ENCODE data around the gene AMOTL1.

Gene AMOTL1

GRCh38 chr11:94826415-94826814 is 58.3 kb downstream of the AMOTL1 start:
- Histone ChIP-seq H2AFZ (ENCODE audit: low read depth, low read length) (no peak overlapping the region), H2AK5ac (ENCODE audit: low read length, severe bottlenecking) (no peak overlapping the region), H3K79me1 (replicated peaks; ENCODE audit: low read length, poor library complexity, severe bottlenecking) (peaks cover 38% of the 10 kb centered on the region), H3K14ac (ENCODE audit: low read length in 2 of 2) (no peak overlapping the region), H2BK120ac (ENCODE audit: low read depth, low read length) (no peak overlapping the region), H4K91ac (ENCODE audit: low read length) (no peak overlapping the region), H3K23ac (ENCODE audit: low read length in 2 of 2) (no peak overlapping the region), H3K9me3 (ENCODE audit: control insufficient read depth, low read length) (no peaks in the 10 kb centered on the region), H3K36me3 (ENCODE audit: control insufficient read depth in 1 of 2, insufficient read depth in 2 of 2, low read depth in 1 of 2, low read length in 2 of 2) (peaks cover 36 to 96% of the 10 kb centered on the region in 2 experiments), H3K27me3 (ENCODE audit: control insufficient read depth in 1 of 2, insufficient read depth in 1 of 2, low read length in 2 of 2) (no peaks in the 10 kb centered on the region), H2BK12ac (ENCODE audit: low read length in 2 of 2) (no peak overlapping the region), H3K4ac (ENCODE audit: low read depth in 1 of 2, low read length in 2 of 2) (no peak overlapping the region), H3K27ac (ENCODE audit: low read length, poor library complexity, severe bottlenecking) (no peak overlapping the region), H3K4me3 (ENCODE audit: insufficient read depth in 1 of 2, low read depth in 1 of 2, low read length in 2 of 2) (no peak overlapping the region), H3K18ac (ENCODE audit: low read depth in 1 of 2, low read length in 2 of 2) (no peak overlapping the region), H3K9ac (ENCODE audit: low read length) (no peak overlapping the region), H4K8ac (ENCODE audit: low read length) (no peak overlapping the region), H2BK5ac (ENCODE audit: low read depth, low read length, poor library complexity, severe bottlenecking) (no peak overlapping the region), H3K4me1 (ENCODE audit: control insufficient read depth, insufficient read depth, low read depth, low read length) (peaks cover 2% of the 10 kb centered on the region), H2BK15ac (ENCODE audit: low read depth, poor library complexity, severe bottlenecking) (no peak overlapping the region), H3K4me2 (ENCODE audit: low read length, poor library complexity, severe bottlenecking) (no peak overlapping the region)
- 90% methylated on average over 7 of the region's 7 CpGs for WGBS
- no peak for DNase-seq

GRCh38 chr11:94828088-94828487 is 59.9 kb downstream of the AMOTL1 start:
- Histone ChIP-seq H2BK120ac (ENCODE audit: low read depth, low read length) (no peak overlapping the region), H3K27ac (ENCODE audit: low read length, poor library complexity, severe bottlenecking) (no peak overlapping the region), H2BK12ac (ENCODE audit: low read length in 2 of 2) (no peak overlapping the region), H3K9ac (ENCODE audit: low read length) (no peak overlapping the region), H2AFZ (ENCODE audit: low read depth, low read length) (no peak overlapping the region), H2BK15ac (ENCODE audit: low read depth, poor library complexity, severe bottlenecking) (no peak overlapping the region), H4K8ac (ENCODE audit: low read length) (no peak overlapping the region), H3K79me1 (replicated peaks; ENCODE audit: low read length, poor library complexity, severe bottlenecking) (peaks cover 29% of the 10 kb centered on the region), H3K4ac (ENCODE audit: low read depth in 1 of 2, low read length in 2 of 2) (no peak overlapping the region), H3K23ac (ENCODE audit: low read length in 2 of 2) (no peak overlapping the region), H3K9me3 (ENCODE audit: control insufficient read depth, low read length) (no peaks in the 10 kb centered on the region), H2BK5ac (ENCODE audit: low read depth, low read length, poor library complexity, severe bottlenecking) (no peak overlapping the region), H3K14ac (ENCODE audit: low read length in 2 of 2) (no peak overlapping the region), H2AK5ac (ENCODE audit: low read length, severe bottlenecking) (no peak overlapping the region), H3K4me2 (ENCODE audit: low read length, poor library complexity, severe bottlenecking) (no peak overlapping the region), H3K18ac (ENCODE audit: low read depth in 1 of 2, low read length in 2 of 2) (no peak overlapping the region), H3K4me1 (ENCODE audit: control insufficient read depth, insufficient read depth, low read depth, low read length) (peaks cover 2% of the 10 kb centered on the region), H4K91ac (ENCODE audit: low read length) (no peak overlapping the region), H3K36me3 (ENCODE audit: control insufficient read depth in 1 of 2, insufficient read depth in 2 of 2, low read depth in 1 of 2, low read length in 2 of 2) (peaks cover 21 to 96% of the 10 kb centered on the region in 2 experiments), H3K27me3 (ENCODE audit: control insufficient read depth in 1 of 2, insufficient read depth in 1 of 2, low read length in 2 of 2) (no peaks in the 10 kb centered on the region), H3K4me3 (ENCODE audit: insufficient read depth in 1 of 2, low read depth in 1 of 2, low read length in 2 of 2) (no peak overlapping the region)
- no peak for DNase-seq

- H3K9ac ChIP-seq (ENCODE audit: low read length): no peak overlapping the region
- DNase-seq: no peak
Measured at GRCh38 chr11:94830722-94831510, 62.8 kb downstream of the AMOTL1 start.

GRCh38 chr11:94831529-94831928 is 63.4 kb downstream of the AMOTL1 start:
- H3K9ac ChIP-seq (ENCODE audit: low read length): no peak overlapping the region
- H4K8ac ChIP-seq (ENCODE audit: low read length): no peak overlapping the region
- no peak overlapping the region for H3K4me3 ChIP-seq (ENCODE audit: insufficient read depth in 1 of 2, low read depth in 1 of 2, low read length in 2 of 2)
- H3K4ac ChIP-seq (ENCODE audit: low read depth in 1 of 2, low read length in 2 of 2): no peak overlapping the region
- no peaks in the 10 kb centered on the region for H3K9me3 ChIP-seq (ENCODE audit: control insufficient read depth, low read length)
- no peak overlapping the region for H2BK15ac ChIP-seq (ENCODE audit: low read depth, poor library complexity, severe bottlenecking)
- no peak overlapping the region for H3K18ac ChIP-seq (ENCODE audit: low read depth in 1 of 2, low read length in 2 of 2)
- H3K27me3 ChIP-seq (ENCODE audit: control insufficient read depth in 1 of 2, insufficient read depth in 1 of 2, low read length in 2 of 2): no peaks in the 10 kb centered on the region
- DNase-seq: no peak
- peaks cover 2% of the 10 kb centered on the region for H3K4me1 ChIP-seq (ENCODE audit: control insufficient read depth, insufficient read depth, low read depth, low read length)
- no peak overlapping the region for H2BK120ac ChIP-seq (ENCODE audit: low read depth, low read length)
- H2AFZ ChIP-seq (ENCODE audit: low read depth, low read length): no peak overlapping the region
- no peak overlapping the region for H2BK5ac ChIP-seq (ENCODE audit: low read depth, low read length, poor library complexity, severe bottlenecking)
- H3K14ac ChIP-seq (ENCODE audit: low read length in 2 of 2): no peak overlapping the region
- H3K23ac ChIP-seq (ENCODE audit: low read length in 2 of 2): no peak overlapping the region
- peaks cover 23% of the 10 kb centered on the region for H3K79me1 ChIP-seq (replicated peaks; ENCODE audit: low read length, poor library complexity, severe bottlenecking)
- H2AK5ac ChIP-seq (ENCODE audit: low read length, severe bottlenecking): no peak overlapping the region
- H3K27ac ChIP-seq (ENCODE audit: low read length, poor library complexity, severe bottlenecking): peak overlapping the region; percentile 2
- H3K4me2 ChIP-seq (ENCODE audit: low read length, poor library complexity, severe bottlenecking): no peak overlapping the region
- H4K91ac ChIP-seq (ENCODE audit: low read length): no peak overlapping the region
- peaks cover 5 to 93% of the 10 kb centered on the region in 2 experiments for H3K36me3 ChIP-seq (ENCODE audit: control insufficient read depth in 1 of 2, insufficient read depth in 2 of 2, low read depth in 1 of 2, low read length in 2 of 2)
- H2BK12ac ChIP-seq (ENCODE audit: low read length in 2 of 2): no peak overlapping the region
- WGBS: no CpG with 5 or more reads among the region's 3 CpGs

More at GRCh38 chr11:94830722-94831510, 62.8 kb downstream of the AMOTL1 start:
- Histone ChIP-seq H3K27ac (ENCODE audit: low read length, poor library complexity, severe bottlenecking) (peak overlapping the region; percentile 2), H2BK5ac (ENCODE audit: low read depth, low read length, poor library complexity, severe bottlenecking) (no peak overlapping the region), H2AFZ (ENCODE audit: low read depth, low read length) (no peak overlapping the region), H2BK12ac (ENCODE audit: low read length in 2 of 2) (no peak overlapping the region), H2BK120ac (ENCODE audit: low read depth, low read length) (no peak overlapping the region), H4K91ac (ENCODE audit: low read length) (no peak overlapping the region), H2BK15ac (ENCODE audit: low read depth, poor library complexity, severe bottlenecking) (no peak overlapping the region), H3K14ac (ENCODE audit: low read length in 2 of 2) (no peak overlapping the region), H3K4me3 (ENCODE audit: insufficient read depth in 1 of 2, low read depth in 1 of 2, low read length in 2 of 2) (no peak overlapping the region), H3K9me3 (ENCODE audit: control insufficient read depth, low read length) (no peaks in the 10 kb centered on the region), H3K27me3 (ENCODE audit: control insufficient read depth in 1 of 2, insufficient read depth in 1 of 2, low read length in 2 of 2) (no peaks in the 10 kb centered on the region), H3K4me2 (ENCODE audit: low read length, poor library complexity, severe bottlenecking) (no peak overlapping the region), H3K79me1 (replicated peaks; ENCODE audit: low read length, poor library complexity, severe bottlenecking) (peaks cover 24% of the 10 kb centered on the region), H3K4ac (ENCODE audit: low read depth in 1 of 2, low read length in 2 of 2) (no peak overlapping the region), H2AK5ac (ENCODE audit: low read length, severe bottlenecking) (no peak overlapping the region), H3K4me1 (ENCODE audit: control insufficient read depth, insufficient read depth, low read depth, low read length) (peaks cover 2% of the 10 kb centered on the region), H3K23ac (ENCODE audit: low read length in 2 of 2) (peak overlapping the region in 1 of 2 experiments; percentile 23), H3K36me3 (ENCODE audit: control insufficient read depth in 1 of 2, insufficient read depth in 2 of 2, low read depth in 1 of 2, low read length in 2 of 2) (peaks cover 10 to 92% of the 10 kb centered on the region in 2 experiments), H3K18ac (ENCODE audit: low read depth in 1 of 2, low read length in 2 of 2) (no peak overlapping the region), H4K8ac (ENCODE audit: low read length) (peak overlapping the region; percentile 20)
- 92% methylated on average over 5 of the region's 5 CpGs for WGBS
